ENCODE data around the gene SLC17A6.

DNA sequence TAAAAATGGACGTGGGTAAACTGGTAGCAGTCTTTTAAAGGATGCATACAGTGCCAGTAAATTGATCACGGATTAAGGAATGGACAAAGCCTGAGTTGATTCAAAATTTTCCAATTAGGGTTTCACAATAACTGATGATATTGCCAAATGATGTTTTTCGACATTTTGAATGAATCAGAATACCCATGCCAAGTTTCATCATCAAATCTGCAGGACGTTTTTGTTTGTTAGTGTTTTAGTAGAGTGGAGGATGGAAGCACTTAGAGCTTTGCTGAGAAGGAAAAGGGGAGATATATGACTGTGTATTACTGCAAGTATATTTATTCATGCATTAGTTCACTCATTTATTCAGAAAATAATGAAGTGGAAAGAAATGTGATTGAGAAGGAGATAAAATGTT, 78.3 kb downstream of the SLC17A6 start:
- no peak for TF ChIP-seq EZH2phosphoT487 (IDR thresholded peaks at IDR 0.05; ENCODE audit: insufficient read depth, low read depth)
- no peak for TF ChIP-seq EZH2 (IDR thresholded peaks at IDR 0.05; ENCODE audit: insufficient read depth, poor library complexity, severe bottlenecking)

Data from GM23248 (cell line).